ENCODE data around the gene PRPF6.
A peak's percentile ranks its signal among the peaks of the same experiment; 100 is the strongest.

PRPF6 gene

GRCh38 chr20:64033981-64034493 lies 53.1 kb downstream of the PRPF6 start:
- Histone ChIP-seq H3K4me3 (ENCODE audit: low read length) (no peak overlapping the region), H3K4me1 (ENCODE audit: control insufficient read depth, insufficient read depth, low read length) (peaks cover 13% of the 10 kb centered on the region), H3K27ac (ENCODE audit: low read length) (no peak overlapping the region), H3K36me3 (ENCODE audit: control insufficient read depth, insufficient read depth, low read length) (peaks cover 24% of the 10 kb centered on the region), H3K27me3 (ENCODE audit: control insufficient read depth, insufficient read depth, low read length) (no peaks in the 10 kb centered on the region; the same call in 1 of the 2 replicates), H3K9me3 (ENCODE audit: control insufficient read depth, insufficient read depth, low read length) (no peaks in the 10 kb centered on the region)
- no CpG with 5 or more reads among the region's 11 CpGs for WGBS (ENCODE audit: insufficient coverage, insufficient read length)
- no peak for DNase-seq (ENCODE audit: low read depth, low spot score)

- WGBS (ENCODE audit: insufficient coverage, insufficient read length) = no CpG with 5 or more reads among the region's 17 CpGs
- Histone ChIP-seq H3K4me3 (ENCODE audit: low read length) (no peak overlapping the region), H3K36me3 (ENCODE audit: control insufficient read depth, insufficient read depth, low read length) (peaks cover 13% of the 10 kb centered on the region), H3K27me3 (ENCODE audit: control insufficient read depth, insufficient read depth, low read length) (no peaks in the 10 kb centered on the region; the same call in 1 of the 2 replicates), H3K9me3 (ENCODE audit: control insufficient read depth, insufficient read depth, low read length) (no peaks in the 10 kb centered on the region), H3K4me1 (ENCODE audit: control insufficient read depth, insufficient read depth, low read length) (peaks cover 16% of the 10 kb centered on the region), H3K27ac (ENCODE audit: low read length) (no peak overlapping the region)
- no peak for DNase-seq (ENCODE audit: low read depth, low spot score)
Measured at GRCh38 chr20:64035066-64035932, 54.4 kb downstream of the PRPF6 start.

GRCh38 chr20:64035933-64036345 lies 55.0 kb downstream of the PRPF6 start, which contains the start of gene C20orf204:
C20orf204 (plus strand) TSS chr20:64036182; CDS start chr20:64036324, 142 bp downstream.
- Histone ChIP-seq H3K27me3 (ENCODE audit: control insufficient read depth, insufficient read depth, low read length) (peaks cover 5% of the 10 kb centered on the region; the same call in 1 of the 2 replicates), H3K9me3 (ENCODE audit: control insufficient read depth, insufficient read depth, low read length) (no peaks in the 10 kb centered on the region), H3K36me3 (ENCODE audit: control insufficient read depth, insufficient read depth, low read length) (peaks cover 10% of the 10 kb centered on the region), H3K4me3 (ENCODE audit: low read length) (no peak within 1 kb of the TSS), H3K4me1 (ENCODE audit: control insufficient read depth, insufficient read depth, low read length) (peaks cover 16% of the 10 kb centered on the region), H3K27ac (ENCODE audit: low read length) (no peak within 1 kb of the TSS)
- DNase-seq (ENCODE audit: low read depth, low spot score) = no peak
- WGBS (ENCODE audit: insufficient coverage, insufficient read length) = no CpG with 5 or more reads among the region's 10 CpGs

- H3K9me3 ChIP-seq (ENCODE audit: control insufficient read depth, insufficient read depth, low read length) = no peaks in the 10 kb centered on the region
- H3K4me1 ChIP-seq (ENCODE audit: control insufficient read depth, insufficient read depth, low read length) = peaks cover 16% of the 10 kb centered on the region
- peaks cover 10% of the 10 kb centered on the region for H3K36me3 ChIP-seq (ENCODE audit: control insufficient read depth, insufficient read depth, low read length)
- no peak overlapping the region for H3K27ac ChIP-seq (ENCODE audit: low read length)
- H3K4me3 ChIP-seq (ENCODE audit: low read length) = no peak overlapping the region
- DNase-seq (ENCODE audit: low read depth, low spot score) = no peak
- WGBS (ENCODE audit: insufficient coverage, insufficient read length) = no CpG with 5 or more reads among the region's 17 CpGs
- peaks cover 8% of the 10 kb centered on the region; the same call in 1 of the 2 replicates for H3K27me3 ChIP-seq (ENCODE audit: control insufficient read depth, insufficient read depth, low read length)
Measured at GRCh38 chr20:64036346-64037198, 55.6 kb downstream of the PRPF6 start.

GRCh38 chr20:64037199-64037497 lies 56.2 kb downstream of the PRPF6 start:
- DNase-seq (ENCODE audit: low read depth, low spot score) = no peak
- peaks cover 16% of the 10 kb centered on the region for H3K4me1 ChIP-seq (ENCODE audit: control insufficient read depth, insufficient read depth, low read length)
- H3K9me3 ChIP-seq (ENCODE audit: control insufficient read depth, insufficient read depth, low read length) = no peaks in the 10 kb centered on the region
- WGBS (ENCODE audit: insufficient coverage, insufficient read length) = no CpG with 5 or more reads among the region's 3 CpGs
- H3K4me3 ChIP-seq (ENCODE audit: low read length) = no peak overlapping the region
- no peak overlapping the region for H3K27ac ChIP-seq (ENCODE audit: low read length)
- peaks cover 5% of the 10 kb centered on the region; the same call in 1 of the 2 replicates for H3K36me3 ChIP-seq (ENCODE audit: control insufficient read depth, insufficient read depth, low read length)
- peaks cover 8% of the 10 kb centered on the region; the same call in 1 of the 2 replicates for H3K27me3 ChIP-seq (ENCODE audit: control insufficient read depth, insufficient read depth, low read length)

- WGBS (ENCODE audit: insufficient coverage, insufficient read length) = no CpG with 5 or more reads among the region's 36 CpGs
- Histone ChIP-seq H3K4me1 (ENCODE audit: control insufficient read depth, insufficient read depth, low read length) (peaks cover 16% of the 10 kb centered on the region), H3K27me3 (ENCODE audit: control insufficient read depth, insufficient read depth, low read length) (peaks cover 8% of the 10 kb centered on the region; the same call in 1 of the 2 replicates)
Measured at GRCh38 chr20:64037498-64038213, 56.7 kb downstream of the PRPF6 start.

GRCh38 chr20:64038224-64038564 lies 57.3 kb downstream of the PRPF6 start:
- Histone ChIP-seq H3K27ac (ENCODE audit: low read length) (no peak overlapping the region), H3K27me3 (ENCODE audit: control insufficient read depth, insufficient read depth, low read length) (peaks cover 8% of the 10 kb centered on the region; the same call in 1 of the 2 replicates), H3K4me3 (ENCODE audit: low read length) (peak overlapping the region; percentile 68; the same call in 1 of the 2 replicates), H3K4me1 (ENCODE audit: control insufficient read depth, insufficient read depth, low read length) (peaks cover 16% of the 10 kb centered on the region), H3K36me3 (ENCODE audit: control insufficient read depth, insufficient read depth, low read length) (0 out of 2 replicates have a peak, but pooled peaks cover 2% of the 10 kb centered on the region), H3K9me3 (ENCODE audit: control insufficient read depth, insufficient read depth, low read length) (no peaks in the 10 kb centered on the region)
- no peak for DNase-seq (ENCODE audit: low read depth, low spot score)
- WGBS (ENCODE audit: insufficient coverage, insufficient read length) = no CpG with 5 or more reads among the region's 30 CpGs

More at GRCh38 chr20:64037498-64038213, 56.7 kb downstream of the PRPF6 start:
- Histone ChIP-seq H3K36me3 (ENCODE audit: control insufficient read depth, insufficient read depth, low read length) (peaks cover 2% of the 10 kb centered on the region; the same call in 1 of the 2 replicates), H3K9me3 (ENCODE audit: control insufficient read depth, insufficient read depth, low read length) (no peaks in the 10 kb centered on the region), H3K4me3 (ENCODE audit: low read length) (peak overlapping the region; percentile 68; the same call in 1 of the 2 replicates), H3K27ac (ENCODE audit: low read length) (no peak overlapping the region)
- no peak for DNase-seq (ENCODE audit: low read depth, low spot score)

GRCh38 chr20:64038565-64039292 lies 57.8 kb downstream of the PRPF6 start:
- no CpG with 5 or more reads among the region's 91 CpGs for WGBS (ENCODE audit: insufficient coverage, insufficient read length)
- Histone ChIP-seq H3K4me3 (ENCODE audit: low read length) (peak overlapping the region; percentile 68), H3K27ac (ENCODE audit: low read length) (no peak overlapping the region), H3K9me3 (ENCODE audit: control insufficient read depth, insufficient read depth, low read length) (no peaks in the 10 kb centered on the region), H3K36me3 (ENCODE audit: control insufficient read depth, insufficient read depth, low read length) (0 out of 2 replicates have a peak, but pooled peaks cover 2% of the 10 kb centered on the region), H3K4me1 (ENCODE audit: control insufficient read depth, insufficient read depth, low read length) (peaks cover 16% of the 10 kb centered on the region), H3K27me3 (ENCODE audit: control insufficient read depth, insufficient read depth, low read length) (peaks cover 8% of the 10 kb centered on the region; the same call in 1 of the 2 replicates)
- no peak for DNase-seq (ENCODE audit: low read depth, low spot score)

- peaks cover 16% of the 10 kb centered on the region for H3K4me1 ChIP-seq (ENCODE audit: control insufficient read depth, insufficient read depth, low read length)
- H3K27ac ChIP-seq (ENCODE audit: low read length) = no peak overlapping the region
- no peak for DNase-seq (ENCODE audit: low read depth, low spot score)
- WGBS (ENCODE audit: insufficient coverage, insufficient read length) = no CpG with 5 or more reads among the region's 17 CpGs
- H3K27me3 ChIP-seq (ENCODE audit: control insufficient read depth, insufficient read depth, low read length) = peaks cover 8% of the 10 kb centered on the region; the same call in 1 of the 2 replicates
- no peaks in the 10 kb centered on the region for H3K9me3 ChIP-seq (ENCODE audit: control insufficient read depth, insufficient read depth, low read length)
- no peaks in the 10 kb centered on the region for H3K36me3 ChIP-seq (ENCODE audit: control insufficient read depth, insufficient read depth, low read length)
- H3K4me3 ChIP-seq (ENCODE audit: low read length) = peak overlapping the region; percentile 68; the same call in 1 of the 2 replicates
Measured at GRCh38 chr20:64039293-64040160, 58.6 kb downstream of the PRPF6 start.

Data from iPS DF 6.9 (cell line).